ENCODE results near the gene SPAG5. TPM values are rescaled to one million over a fixed set of nuclear protein-coding genes. Genes with fewer than 3 reads are reported as not detected.

SPAG5 gene
- total and polyA plus RNA-seq, 3 experiments from 2014 or later = 3.5 to 79.7 (median 77.8) TPM

- no peak for DNase-seq
- Mint-ChIP-seq H3K4me3 (no peak overlapping the region), H3K27ac (peak overlapping the region in 1 of 8 donors; percentile 0), H3K36me3 (peaks cover 0 to 13% (median 0%) of the 10 kb centered on the region in 3 donors), H3K27me3 (no peaks in the 10 kb centered on the region), H3K4me1 (peaks cover 29 to 34% (median 33%) of the 10 kb centered on the region in 3 donors), H3K9me3 (no peaks in the 10 kb centered on the region)
- Histone ChIP-seq H3K9me3 (ENCODE audit: low read length) (no peaks in the 10 kb centered on the region), H3K27ac (ENCODE audit: low read depth, low read length) (no peak overlapping the region), H3K4me3 (ENCODE audit: low read length) (no peak overlapping the region), H3K27me3 (ENCODE audit: insufficient read depth, low read length, poor library complexity, severe bottlenecking) (no peaks in the 10 kb centered on the region), H3K36me3 (ENCODE audit: insufficient read depth, low read length) (no peaks in the 10 kb centered on the region), H3K4me1 (ENCODE audit: insufficient read depth, low read length) (peaks cover 34% of the 10 kb centered on the region)
- CTCF ChIA-PET = no interaction called here
- POLR2A ChIA-PET = no interaction called here
Measured at GRCh38 chr17:28545787-28546415, 52.9 kb downstream of the SPAG5 start.

- peaks cover 21 to 26% (median 25%) of the 10 kb centered on the region in 3 donors for H3K4me1 Mint-ChIP-seq
- no peak overlapping the region for H3K4me3 ChIP-seq (ENCODE audit: low read length)
- no peaks in the 10 kb centered on the region for H3K27me3 ChIP-seq (ENCODE audit: insufficient read depth, low read length, poor library complexity, severe bottlenecking)
- no peak overlapping the region for H3K27ac Mint-ChIP-seq
- H3K27me3 Mint-ChIP-seq = no peaks in the 10 kb centered on the region
- no peak for DNase-seq
- no peaks in the 10 kb centered on the region for H3K9me3 Mint-ChIP-seq
- POLR2A ChIA-PET = no interaction called here
- peaks cover 0 to 13% (median 0%) of the 10 kb centered on the region in 3 donors for H3K36me3 Mint-ChIP-seq
- H3K9me3 ChIP-seq (ENCODE audit: low read length) = no peaks in the 10 kb centered on the region
- no peak overlapping the region for H3K27ac ChIP-seq (ENCODE audit: low read depth, low read length)
- H3K4me3 Mint-ChIP-seq = no peak overlapping the region
- no peaks in the 10 kb centered on the region for H3K36me3 ChIP-seq (ENCODE audit: insufficient read depth, low read length)
- CTCF ChIA-PET = no interaction called here
- H3K4me1 ChIP-seq (ENCODE audit: insufficient read depth, low read length) = peaks cover 26% of the 10 kb centered on the region
Measured at GRCh38 chr17:28545141-28545503, 53.7 kb downstream of the SPAG5 start.

DNA sequence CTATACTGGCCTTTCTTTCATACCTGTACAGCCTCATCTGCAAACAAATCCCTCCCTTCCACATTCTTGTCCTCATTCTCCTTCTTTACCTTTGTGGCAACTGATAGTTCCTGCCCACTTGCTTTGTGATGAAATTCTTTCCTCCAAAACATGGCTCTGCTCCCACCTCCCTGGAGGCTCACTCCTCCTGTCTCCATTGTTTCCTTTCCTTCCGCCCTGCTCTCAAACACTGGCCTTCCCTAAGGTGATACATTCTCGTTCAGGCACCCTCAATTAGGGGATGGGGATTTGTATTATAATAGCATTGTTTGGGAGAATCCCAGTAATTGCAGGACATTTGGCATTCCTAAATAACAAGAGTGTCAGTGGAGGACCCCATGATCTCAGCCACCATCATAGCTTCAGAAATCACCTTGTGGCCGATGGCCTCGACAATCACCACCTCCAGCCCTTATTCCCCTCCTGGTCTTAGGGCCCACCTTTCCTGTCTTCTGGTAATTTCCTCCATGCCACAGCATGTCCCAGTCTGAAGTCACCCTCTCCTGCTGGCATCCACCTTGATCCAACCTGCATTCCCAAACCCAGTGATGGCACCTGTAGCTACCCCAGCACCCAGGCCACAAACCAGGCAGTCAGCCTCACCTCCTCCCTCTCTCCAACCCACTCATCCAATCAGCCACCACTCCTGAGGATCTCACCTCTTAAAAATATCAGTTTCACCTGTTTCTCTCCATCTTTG is 54.3 kb downstream of the SPAG5 start:
- peaks cover 15 to 21% (median 20%) of the 10 kb centered on the region in 3 donors for H3K4me1 Mint-ChIP-seq
- no peaks in the 10 kb centered on the region for H3K27me3 ChIP-seq (ENCODE audit: insufficient read depth, low read length, poor library complexity, severe bottlenecking)
- POLR2A ChIA-PET = no interaction called here
- H3K27ac ChIP-seq (ENCODE audit: low read depth, low read length) = no peak overlapping the region
- no peaks in the 10 kb centered on the region for H3K9me3 ChIP-seq (ENCODE audit: low read length)
- DNase-seq = no peak
- peaks cover 20% of the 10 kb centered on the region for H3K4me1 ChIP-seq (ENCODE audit: insufficient read depth, low read length)
- no peak overlapping the region for H3K27ac Mint-ChIP-seq
- no peaks in the 10 kb centered on the region for H3K27me3 Mint-ChIP-seq
- no peak overlapping the region for H3K4me3 Mint-ChIP-seq
- CTCF ChIA-PET = no interaction called here
- H3K36me3 Mint-ChIP-seq = peaks cover 0 to 13% (median 0%) of the 10 kb centered on the region in 3 donors
- no peaks in the 10 kb centered on the region for H3K9me3 Mint-ChIP-seq
- no peak overlapping the region for H3K4me3 ChIP-seq (ENCODE audit: low read length)
- H3K36me3 ChIP-seq (ENCODE audit: insufficient read depth, low read length) = no peaks in the 10 kb centered on the region

DNA sequence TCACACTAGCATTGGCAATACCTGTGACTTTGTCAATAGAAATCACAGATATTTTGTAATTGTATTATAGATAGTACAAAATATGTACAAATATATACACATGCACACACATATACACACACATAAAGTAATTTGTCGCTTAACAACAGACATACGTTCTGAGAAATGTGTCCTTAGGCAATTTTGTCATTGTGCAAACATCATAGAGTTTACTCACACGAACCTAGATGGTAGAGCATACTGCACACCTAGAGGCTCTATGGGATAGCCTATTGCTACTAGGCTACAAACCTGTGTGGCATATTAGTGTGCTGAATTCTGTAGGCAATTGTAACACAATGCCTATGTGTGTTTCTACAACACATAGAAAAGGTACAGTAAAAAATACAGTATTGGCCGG is 57.4 kb downstream of the SPAG5 start:
- no peaks in the 10 kb centered on the region for H3K27me3 Mint-ChIP-seq
- CTCF ChIA-PET = no interaction called here
- Histone ChIP-seq H3K27ac (ENCODE audit: low read depth, low read length) (no peak overlapping the region), H3K9me3 (ENCODE audit: low read length) (no peaks in the 10 kb centered on the region), H3K4me3 (ENCODE audit: low read length) (no peak overlapping the region), H3K4me1 (ENCODE audit: insufficient read depth, low read length) (no peaks in the 10 kb centered on the region), H3K36me3 (ENCODE audit: insufficient read depth, low read length) (no peaks in the 10 kb centered on the region), H3K27me3 (ENCODE audit: insufficient read depth, low read length, poor library complexity, severe bottlenecking) (no peaks in the 10 kb centered on the region)
- no peaks in the 10 kb centered on the region for H3K4me1 Mint-ChIP-seq
- no peak for DNase-seq
- no peaks in the 10 kb centered on the region for H3K9me3 Mint-ChIP-seq
- no peak overlapping the region for H3K27ac Mint-ChIP-seq
- POLR2A ChIA-PET = no interaction called here
- H3K4me3 Mint-ChIP-seq = no peak overlapping the region
- H3K36me3 Mint-ChIP-seq = peaks cover 0 to 3% (median 0%) of the 10 kb centered on the region in 3 donors

- Mint-ChIP-seq H3K4me1 (no peaks in the 10 kb centered on the region), H3K4me3 (no peak overlapping the region), H3K9me3 (no peaks in the 10 kb centered on the region), H3K27ac (peak overlapping the region in 1 of 8 donors; percentile 32), H3K27me3 (no peaks in the 10 kb centered on the region), H3K36me3 (no peaks in the 10 kb centered on the region)
- ChIA-PET POLR2A (no interaction called here), CTCF (interaction anchor here (0.6 to 1.4 kb wide), 5 partner anchors 10 to 310 kb away, joined by 3 read pairs; no protein-coding TSS in a partner anchor)
- Histone ChIP-seq H3K27me3 (ENCODE audit: insufficient read depth, low read length, poor library complexity, severe bottlenecking) (no peaks in the 10 kb centered on the region), H3K9me3 (ENCODE audit: low read length) (no peaks in the 10 kb centered on the region), H3K4me3 (ENCODE audit: low read length) (no peak overlapping the region), H3K36me3 (ENCODE audit: insufficient read depth, low read length) (no peaks in the 10 kb centered on the region), H3K4me1 (ENCODE audit: insufficient read depth, low read length) (no peaks in the 10 kb centered on the region), H3K27ac (ENCODE audit: low read depth, low read length) (no peak overlapping the region)
- no peak for DNase-seq
Measured at GRCh38 chr17:28540231-28540630, 58.6 kb downstream of the SPAG5 start.

GRCh38 chr17:28538296-28538895 is 60.4 kb downstream of the SPAG5 start:
- Mint-ChIP-seq H3K36me3 (no peaks in the 10 kb centered on the region), H3K27me3 (no peaks in the 10 kb centered on the region), H3K27ac (no peak overlapping the region), H3K9me3 (no peaks in the 10 kb centered on the region), H3K4me1 (no peaks in the 10 kb centered on the region), H3K4me3 (no peak overlapping the region)
- Histone ChIP-seq H3K4me3 (ENCODE audit: low read length) (no peak overlapping the region), H3K9me3 (ENCODE audit: low read length) (no peaks in the 10 kb centered on the region), H3K4me1 (ENCODE audit: insufficient read depth, low read length) (no peaks in the 10 kb centered on the region), H3K27ac (ENCODE audit: low read depth, low read length) (no peak overlapping the region), H3K36me3 (ENCODE audit: insufficient read depth, low read length) (no peaks in the 10 kb centered on the region), H3K27me3 (ENCODE audit: insufficient read depth, low read length, poor library complexity, severe bottlenecking) (no peaks in the 10 kb centered on the region)
- DNase-seq = no peak
- CTCF ChIA-PET = interaction anchor here (1.6 to 2.2 kb wide), 2 partner anchors 11 to 43 kb away, joined by 5 to 6 read pairs; no protein-coding TSS in a partner anchor
- POLR2A ChIA-PET = no interaction called here

GRCh38 chr17:28537219-28537610 is 61.6 kb downstream of the SPAG5 start:
- no peaks in the 10 kb centered on the region for H3K27me3 Mint-ChIP-seq
- no peak overlapping the region for H3K4me3 Mint-ChIP-seq
- POLR2A ChIA-PET = no interaction called here

DNA sequence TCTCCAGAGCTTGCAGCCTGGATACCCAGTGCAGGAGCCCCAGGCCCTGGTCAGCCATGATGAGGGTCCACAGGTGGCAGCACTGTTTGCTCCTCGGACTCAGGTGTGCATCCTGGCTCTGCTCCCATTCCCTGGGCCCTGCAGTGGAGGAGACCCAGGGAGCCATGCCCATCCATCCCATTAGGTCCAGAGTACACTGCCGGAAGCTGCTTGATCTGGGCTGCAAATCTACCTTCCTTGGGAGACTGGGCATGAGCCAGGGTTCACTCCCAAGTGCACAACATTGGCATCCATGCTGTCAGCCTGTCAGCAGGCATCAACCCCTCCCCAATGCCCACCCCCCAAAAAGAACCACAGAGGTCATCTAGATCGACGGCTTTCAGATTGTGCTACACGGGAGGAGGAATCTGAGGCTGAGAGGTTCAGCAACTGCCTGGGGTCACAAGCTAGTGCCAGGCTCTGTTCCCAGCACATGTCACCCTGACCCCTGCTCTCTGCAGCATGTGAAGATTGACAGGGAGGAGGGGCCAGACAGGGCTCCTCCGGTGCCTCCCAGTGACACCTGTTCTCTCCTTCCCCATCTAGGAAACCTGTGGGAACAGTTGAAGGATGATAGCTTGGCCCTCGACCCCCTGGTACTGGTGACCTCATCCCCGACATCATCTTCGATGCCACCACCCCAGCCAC is 62.1 kb downstream of the SPAG5 start:
- DNase-seq = no peak
- H3K36me3 ChIP-seq (ENCODE audit: insufficient read depth, low read length) = no peaks in the 10 kb centered on the region
- Mint-ChIP-seq H3K27me3 (peaks cover 0 to under 1% of the 10 kb centered on the region in 2 donors), H3K36me3 (no peaks in the 10 kb centered on the region), H3K9me3 (no peaks in the 10 kb centered on the region), H3K27ac (no peak overlapping the region), H3K4me3 (no peak overlapping the region), H3K4me1 (no peaks in the 10 kb centered on the region)
- POLR2A ChIA-PET = no interaction called here
- no peak overlapping the region for H3K4me3 ChIP-seq (ENCODE audit: low read length)
- CTCF ChIA-PET = interaction anchor here (1.6 to 2.2 kb wide), 2 partner anchors 13 to 42 kb away, joined by 5 to 6 read pairs; no protein-coding TSS in a partner anchor
- no peaks in the 10 kb centered on the region for H3K9me3 ChIP-seq (ENCODE audit: low read length)
- no peak overlapping the region for H3K27ac ChIP-seq (ENCODE audit: low read depth, low read length)
- H3K27me3 ChIP-seq (ENCODE audit: insufficient read depth, low read length, poor library complexity, severe bottlenecking) = no peaks in the 10 kb centered on the region
- H3K4me1 ChIP-seq (ENCODE audit: insufficient read depth, low read length) = no peaks in the 10 kb centered on the region

More at GRCh38 chr17:28537219-28537610, 61.6 kb downstream of the SPAG5 start:
- H3K4me3 ChIP-seq (ENCODE audit: low read length) = no peak overlapping the region
- no peaks in the 10 kb centered on the region for H3K27me3 ChIP-seq (ENCODE audit: insufficient read depth, low read length, poor library complexity, severe bottlenecking)
- H3K9me3 ChIP-seq (ENCODE audit: low read length) = no peaks in the 10 kb centered on the region
- H3K27ac ChIP-seq (ENCODE audit: low read depth, low read length) = no peak overlapping the region
- Mint-ChIP-seq H3K27ac (peak overlapping the region in 1 of 8 donors; percentile 25), H3K4me1 (no peaks in the 10 kb centered on the region), H3K9me3 (no peaks in the 10 kb centered on the region), H3K36me3 (no peaks in the 10 kb centered on the region)
- DNase-seq = no peak
- no peaks in the 10 kb centered on the region for H3K36me3 ChIP-seq (ENCODE audit: insufficient read depth, low read length)
- CTCF ChIA-PET = interaction anchor here (1.6 to 2.2 kb wide), 2 partner anchors 12 to 42 kb away, joined by 5 to 6 read pairs; no protein-coding TSS in a partner anchor
- no peaks in the 10 kb centered on the region for H3K4me1 ChIP-seq (ENCODE audit: insufficient read depth, low read length)

Measured in CD8-positive, alpha-beta memory T cell (primary cell).